ENCODE results near the gene ZNF618. TPM values are rescaled to one million over a fixed set of nuclear protein-coding genes. Genes with fewer than 3 reads are reported as not detected.

Gene ZNF618
- polyA plus RNA-seq, 3 donors, result 42.8 to 47.0 (median 46.5) TPM

DNA sequence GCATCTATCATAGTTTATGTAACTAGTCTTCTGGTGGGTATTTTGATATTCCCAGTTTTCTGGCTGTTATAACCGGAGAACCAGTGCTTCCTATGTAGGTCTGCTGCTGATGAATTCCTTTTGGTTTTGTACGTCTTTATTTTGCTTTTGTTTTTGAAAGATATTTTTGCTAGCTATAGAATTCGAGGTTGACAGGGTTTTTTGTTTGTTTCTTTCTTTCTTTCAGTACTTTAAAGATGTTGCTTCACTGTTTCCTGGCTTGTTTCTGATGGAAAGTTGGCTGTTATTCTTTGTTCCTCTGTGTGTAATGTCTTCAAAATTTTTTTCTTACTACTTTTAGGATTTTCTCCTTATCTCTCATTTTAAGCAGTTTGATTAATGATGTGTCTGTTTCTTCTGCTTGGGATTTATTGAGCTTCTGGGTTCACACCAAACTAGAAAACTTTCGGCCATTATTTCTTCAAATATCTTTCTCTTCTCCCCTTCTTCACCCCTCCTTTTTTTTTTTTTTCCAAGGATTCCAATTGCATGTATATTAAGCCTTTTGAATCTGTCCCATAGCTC, 27.5 kb downstream of the ZNF618 start:
- no peak for DNase-seq (ENCODE audit: extremely low read depth in 1 of 11, low read depth in 9 of 11, low spot score in 4 of 11)

- no peak for DNase-seq (ENCODE audit: extremely low read depth in 1 of 11, low read depth in 9 of 11, low spot score in 4 of 11)
Measured at GRCh38 chr9:113906411-113907110, 30.5 kb downstream of the ZNF618 start.

DNA sequence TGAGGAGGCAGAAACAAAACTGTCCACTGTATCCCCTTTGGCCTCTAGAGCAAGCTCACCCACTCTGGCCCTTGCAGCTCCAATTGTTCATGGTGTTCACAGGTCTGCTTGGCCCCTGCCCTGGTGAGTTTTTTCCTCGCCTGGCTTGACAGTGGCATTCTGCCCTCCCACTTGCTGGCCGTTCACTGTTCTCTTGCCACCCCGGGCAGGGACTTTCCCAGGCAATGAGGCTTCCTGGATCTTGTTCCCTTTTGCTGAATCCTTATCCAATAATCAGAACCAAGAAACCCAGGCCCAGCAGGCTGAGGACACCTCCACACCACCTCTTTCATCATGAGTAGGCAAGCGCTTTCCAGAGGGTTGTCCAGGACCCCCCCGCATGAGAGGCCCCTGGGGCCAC, 31.2 kb downstream of the ZNF618 start:
- DNase-seq (ENCODE audit: extremely low read depth in 1 of 11, low read depth in 9 of 11, low spot score in 4 of 11), result no peak

GRCh38 chr9:113909421-113909820, 33.3 kb downstream of the ZNF618 start:
- DNase-seq (ENCODE audit: extremely low read depth in 1 of 11, low read depth in 9 of 11, low spot score in 4 of 11), result no peak

DNA sequence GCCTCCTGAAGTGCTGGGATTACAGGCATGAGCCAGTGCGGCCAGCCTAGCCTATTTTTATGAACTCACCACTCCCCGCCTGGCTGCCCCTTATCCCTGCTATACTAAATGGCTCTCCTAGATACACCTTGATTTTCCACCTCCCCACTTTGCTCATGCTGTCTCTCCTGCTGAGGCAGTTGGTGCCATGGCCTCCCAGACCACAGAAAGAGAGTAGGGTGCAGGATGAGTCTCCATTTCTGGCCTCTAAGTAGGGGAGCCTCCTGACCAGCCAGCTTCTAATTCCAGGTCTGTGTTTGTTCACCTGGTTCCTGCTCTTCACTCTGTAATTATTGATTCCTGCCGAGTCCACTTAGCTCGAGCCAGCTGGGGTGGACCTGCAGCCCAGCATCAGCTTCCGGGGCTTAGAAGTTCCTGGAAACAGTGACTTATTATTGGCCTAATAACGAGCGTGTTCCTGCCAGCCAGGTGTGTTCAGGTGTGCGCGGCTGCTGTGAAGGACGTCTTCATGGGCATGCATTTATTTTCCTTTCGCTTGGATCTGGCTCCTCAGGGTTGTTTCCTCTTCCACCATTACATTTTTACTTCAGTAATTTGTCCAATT, 34.0 kb downstream of the ZNF618 start:
- peak in 6 of 11 donors; percentile 22 to 55 (median 40) for DNase-seq (ENCODE audit: extremely low read depth in 1 of 11, low read depth in 9 of 11, low spot score in 4 of 11)

- no peak for DNase-seq (ENCODE audit: extremely low read depth in 1 of 11, low read depth in 9 of 11, low spot score in 4 of 11)
Measured at GRCh38 chr9:113911850-113912557, 35.9 kb downstream of the ZNF618 start.

GRCh38 chr9:113912816-113913215, 36.7 kb downstream of the ZNF618 start:
- DNase-seq (ENCODE audit: extremely low read depth in 1 of 11, low read depth in 9 of 11, low spot score in 4 of 11), result peak in 1 of 11 donors; percentile 24

- no peak for DNase-seq (ENCODE audit: extremely low read depth in 1 of 11, low read depth in 9 of 11, low spot score in 4 of 11)
Measured at GRCh38 chr9:113913426-113914195, 37.5 kb downstream of the ZNF618 start.

DNA sequence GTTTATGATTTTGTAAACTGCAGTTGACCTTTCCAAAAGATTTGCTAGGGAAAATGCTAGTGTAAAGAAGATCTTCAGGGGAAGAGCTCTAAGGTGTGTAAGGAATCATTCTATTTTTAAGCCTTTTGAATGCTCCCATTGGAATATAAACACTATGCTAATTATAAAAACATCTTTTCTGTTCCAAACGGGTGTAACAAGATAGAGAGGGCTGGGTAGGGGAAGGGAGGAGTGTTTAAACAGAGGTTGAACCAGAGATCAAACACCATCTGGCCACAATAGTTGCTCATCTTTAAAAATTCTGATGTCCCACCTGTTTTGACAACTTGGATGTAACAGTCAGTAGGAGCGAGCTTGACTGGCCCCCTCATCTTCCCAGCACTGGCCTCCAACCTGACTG, 38.4 kb downstream of the ZNF618 start:
- DNase-seq (ENCODE audit: extremely low read depth in 1 of 11, low read depth in 9 of 11, low spot score in 4 of 11), result no peak

DNA sequence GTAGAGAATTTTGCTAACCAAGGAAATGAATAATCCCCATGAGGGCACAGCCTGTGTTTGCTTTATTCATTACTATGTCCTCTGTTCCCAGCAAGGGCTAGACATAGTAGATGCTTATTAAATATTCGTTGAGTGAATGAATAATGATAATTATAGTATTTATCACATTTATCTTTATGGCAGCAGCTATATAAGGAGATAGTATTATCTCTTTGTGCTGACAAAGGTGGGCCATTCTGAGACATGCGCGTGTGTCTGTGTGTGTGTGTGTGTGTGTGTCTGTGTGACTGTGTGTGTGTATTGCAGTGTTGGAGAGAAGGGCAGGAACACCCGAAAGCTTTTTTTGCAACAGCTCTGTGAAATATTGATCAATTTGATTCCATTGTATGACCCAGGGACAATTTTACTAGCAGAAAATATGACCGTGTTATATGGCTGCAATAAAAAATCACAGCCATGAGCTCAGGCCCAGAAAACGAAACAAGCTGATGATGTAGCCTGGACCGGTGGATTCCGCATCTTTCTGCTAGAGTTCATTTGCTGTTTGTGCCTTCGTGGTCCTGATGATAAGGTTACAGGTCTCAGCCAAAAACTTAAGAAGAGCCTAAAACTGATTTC, 39.8 kb downstream of the ZNF618 start:
- no peak for DNase-seq (ENCODE audit: extremely low read depth in 1 of 11, low read depth in 9 of 11, low spot score in 4 of 11)

GRCh38 chr9:113916931-113917330, 40.8 kb downstream of the ZNF618 start:
- DNase-seq (ENCODE audit: extremely low read depth in 1 of 11, low read depth in 9 of 11, low spot score in 4 of 11), result no peak

DNA sequence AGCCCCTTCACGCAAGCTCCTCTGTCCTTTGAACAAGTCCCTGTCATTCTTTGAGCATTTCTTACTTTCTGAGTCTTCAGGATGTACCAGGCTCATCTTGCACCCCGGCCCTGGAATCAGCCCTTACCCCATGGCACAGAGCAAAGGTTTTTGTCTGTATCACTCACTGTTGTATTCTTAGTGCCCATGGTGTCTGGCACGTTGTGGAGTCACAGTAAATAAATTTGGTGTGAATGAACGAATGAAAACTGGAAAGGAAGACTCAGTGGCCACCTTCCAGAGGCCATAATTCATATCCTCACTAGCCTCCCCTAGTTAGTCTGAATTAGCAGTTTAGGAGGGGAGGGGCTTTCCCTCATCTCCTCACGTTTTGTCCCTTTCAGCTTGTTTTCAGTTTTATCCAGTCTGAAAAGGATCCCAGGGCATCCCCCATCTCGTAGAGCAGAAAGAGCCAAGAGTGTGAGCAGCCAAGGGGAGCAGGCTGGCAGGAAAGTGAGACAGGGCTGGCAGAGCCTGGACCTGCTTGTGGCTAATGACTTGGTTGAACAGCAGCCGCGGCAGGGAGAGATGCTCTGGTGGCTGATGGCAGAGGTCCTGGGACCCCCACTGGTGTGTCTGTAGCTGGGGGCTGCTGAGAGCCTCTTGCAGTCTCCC, 42.7 kb downstream of the ZNF618 start:
- no peak for DNase-seq (ENCODE audit: extremely low read depth in 1 of 11, low read depth in 9 of 11, low spot score in 4 of 11)

- no peak for DNase-seq (ENCODE audit: extremely low read depth in 1 of 11, low read depth in 9 of 11, low spot score in 4 of 11)
Measured at GRCh38 chr9:113919382-113919781, 43.3 kb downstream of the ZNF618 start.

- DNase-seq (ENCODE audit: extremely low read depth in 1 of 11, low read depth in 9 of 11, low spot score in 4 of 11), result no peak
Measured at GRCh38 chr9:113919871-113920270, 43.8 kb downstream of the ZNF618 start.

DNA sequence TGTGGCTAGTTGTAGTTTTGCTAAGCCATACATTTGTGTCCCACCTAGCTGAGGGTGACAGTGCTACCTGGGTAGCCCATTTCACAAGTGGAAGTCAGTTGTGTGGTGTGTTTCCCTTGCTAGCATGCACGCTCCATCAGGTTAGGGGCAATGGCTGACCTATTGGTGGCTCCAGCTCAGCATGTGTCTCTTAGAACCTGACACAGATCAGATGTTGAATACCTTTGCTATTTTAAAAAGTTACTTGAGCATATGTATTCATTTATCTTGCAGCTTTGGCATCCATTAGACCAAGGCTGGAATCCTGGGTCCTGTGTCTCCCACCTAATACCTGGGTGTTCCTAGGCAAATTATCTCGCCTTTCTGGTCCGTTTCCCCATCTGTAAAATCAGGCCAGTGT, 44.8 kb downstream of the ZNF618 start:
- no peak for DNase-seq (ENCODE audit: extremely low read depth in 1 of 11, low read depth in 9 of 11, low spot score in 4 of 11)

DNA sequence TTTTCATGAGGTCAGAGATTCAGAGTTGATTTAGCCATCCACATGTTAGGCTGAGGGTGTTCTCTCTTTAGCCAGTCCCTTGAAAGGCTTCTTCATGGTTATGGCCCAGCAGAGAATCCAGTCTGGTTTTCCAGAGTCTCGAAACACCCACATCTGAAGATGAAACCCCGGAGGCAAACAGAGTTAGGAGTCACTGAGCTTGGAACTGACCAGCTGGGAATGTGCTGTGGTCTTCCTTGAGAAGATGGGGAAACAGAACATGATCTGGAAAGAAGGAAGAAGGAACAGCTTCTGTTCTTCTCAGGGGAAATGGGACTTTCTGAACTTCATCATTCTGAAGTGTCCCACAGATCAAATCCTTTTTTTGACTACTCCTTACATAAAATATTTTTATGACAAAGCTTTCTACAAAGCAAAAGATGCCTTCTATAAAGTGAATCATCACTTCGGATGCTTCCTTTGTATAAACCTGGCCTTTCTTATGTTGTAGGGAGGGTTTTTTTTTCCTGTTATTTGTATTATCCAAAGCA, 45.4 kb downstream of the ZNF618 start:
- no peak for DNase-seq (ENCODE audit: extremely low read depth in 1 of 11, low read depth in 9 of 11, low spot score in 4 of 11)

DNA sequence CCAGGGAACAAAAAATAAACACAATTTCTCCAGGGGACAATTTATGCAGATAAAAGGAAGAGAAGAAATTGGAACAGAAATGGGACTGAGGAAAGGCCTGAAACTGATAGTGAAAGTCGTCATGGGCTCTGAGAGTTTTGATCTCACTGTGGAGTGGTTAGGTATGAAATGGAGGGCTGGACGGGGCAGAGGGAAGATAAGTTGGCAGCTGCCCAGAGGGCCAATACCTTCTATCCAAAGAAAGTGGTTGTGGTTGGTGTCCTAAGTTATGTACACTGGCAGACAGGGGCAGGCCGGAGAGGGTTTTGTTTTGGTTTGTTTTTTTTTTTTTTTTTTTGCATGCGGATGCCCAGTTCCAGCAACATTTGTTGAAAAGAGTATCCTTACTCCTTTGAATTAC, 46.1 kb downstream of the ZNF618 start:
- no peak for DNase-seq (ENCODE audit: extremely low read depth in 1 of 11, low read depth in 9 of 11, low spot score in 4 of 11)

- DNase-seq (ENCODE audit: extremely low read depth in 1 of 11, low read depth in 9 of 11, low spot score in 4 of 11), result no peak
Measured at GRCh38 chr9:113926211-113926610, 50.1 kb downstream of the ZNF618 start.
